IMR-90 (cell line): Measurements from ENCODE around the gene FUT8. TPM values are rescaled to one million over a fixed set of nuclear protein-coding genes. Genes with fewer than 3 reads are reported as not detected.

Source experiments
- ATAC-seq: fragments of 200-7000 bp; cut with Tn5 transposase; 2 replicates; pipeline ENCODE4 v1.9.1; 2020; ENCODE audit warnings: low read depth, mild to moderate bottlenecking, moderate library complexity
- BruUV-seq: library from RNA; stranded (reverse); fragments of 400-500 nt; replicated peaks from 2 replicates; lab custom pipeline; 2021; lab: Mats Ljungman, UMichigan
- CTCF ChIA-PET: fragments of 300-600 bp; formaldehyde crosslinking; extraction: SDS; loops from one replicate; lab custom pipeline; 2021; ENCODE audit warnings: antibody characterized with exemption; lab: Yijun Ruan, JAX
- POLR2A ChIA-PET: fragments of 300-600 bp; sonication (Branson Sonifier 250); formaldehyde crosslinking; loops from one replicate; lab custom pipeline; 2022; ENCODE audit warnings: antibody characterized with exemption; ENCODE audit not compliant: unreplicated experiment; lab: Charles Lee
- DNase-seq: peaks from one replicate; pipeline ENCODE4 v3.0.0; 2013
- H2AFZ ChIP-seq: replicated peaks from 2 replicates; pipeline ENCODE3; 2013; ENCODE audit warnings: low read length, mild to moderate bottlenecking; ENCODE audit not compliant: poor library complexity
- H2AK5ac ChIP-seq: 2 replicates; pipeline ENCODE4 v1.6.1; 2013; ENCODE audit warnings: low read depth, low read length, inconsistent platforms
- H2AK9ac ChIP-seq: replicated peaks from 2 replicates; pipeline ENCODE3; 2013; ENCODE audit warnings: mild to moderate bottlenecking, low read depth, low read length, moderate library complexity; ENCODE audit not compliant: poor library complexity
- H2BK120ac ChIP-seq: 2 replicates; pipeline ENCODE4 v1.6.1; 2013; ENCODE audit warnings: low read depth, low read length, inconsistent platforms
- H2BK15ac ChIP-seq: 3 replicates; pipeline ENCODE4 v1.6.1; 2013; ENCODE audit warnings: low read depth, low read length, inconsistent platforms
- H2BK20ac ChIP-seq: 2 replicates; pipeline ENCODE4 v1.6.1; 2013; ENCODE audit warnings: low read depth, mild to moderate bottlenecking, inconsistent platforms, low read length, moderate library complexity
- H2BK5ac ChIP-seq: 2 replicates; pipeline ENCODE4 v1.6.1; 2013; ENCODE audit warnings: mild to moderate bottlenecking, low read depth, low read length, inconsistent platforms; ENCODE audit not compliant: poor library complexity, severe bottlenecking
- H3K14ac ChIP-seq: replicated peaks from 2 replicates; pipeline ENCODE4 v1.6.1; 2013; ENCODE audit warnings: low read depth, low read length, inconsistent platforms
- H3K18ac ChIP-seq: 2 replicates; pipeline ENCODE4 v1.6.1; 2013; ENCODE audit warnings: low read depth, low read length, control low read depth
- H3K23ac ChIP-seq: 2 replicates; pipeline ENCODE4 v1.6.1; 2013; ENCODE audit warnings: low read depth, low read length, inconsistent platforms
- H3K27ac ChIP-seq: 2 replicates; pipeline ENCODE4 v1.5.1; 2013; ENCODE audit warnings: mild to moderate bottlenecking, control low read depth, low read length; ENCODE audit not compliant: insufficient read depth
- H3K27me3 ChIP-seq: 2 replicates; pipeline ENCODE4 v1.6.1; 2013; ENCODE audit warnings: low read length; ENCODE audit not compliant: control insufficient read depth, insufficient read depth
- H3K36me3 ChIP-seq: 2 replicates; pipeline ENCODE4 v1.6.1; 2013; ENCODE audit warnings: low read length, mixed read lengths; ENCODE audit not compliant: control insufficient read depth, insufficient read depth
- H3K4ac ChIP-seq: 2 replicates; pipeline ENCODE4 v1.6.1; 2013; ENCODE audit warnings: low read depth, low read length, inconsistent platforms
- H3K4me1 ChIP-seq: 2 replicates; pipeline ENCODE4 v1.6.1; 2013; ENCODE audit warnings: low read length, mixed read lengths; ENCODE audit not compliant: control insufficient read depth, insufficient read depth
- H3K4me2 ChIP-seq: 2 replicates; pipeline ENCODE4 v1.6.1; 2013; ENCODE audit warnings: low read depth, mild to moderate bottlenecking, control low read depth, low read length, moderate library complexity
- H3K4me3 ChIP-seq: 2 replicates; pipeline ENCODE4 v1.5.1; 2013; ENCODE audit warnings: low read depth, mild to moderate bottlenecking, control low read depth, low read length, moderate library complexity; ENCODE audit not compliant: insufficient read depth
- H3K56ac ChIP-seq: 2 replicates; pipeline ENCODE4 v1.6.1; 2013; ENCODE audit warnings: low read length, inconsistent platforms; ENCODE audit not compliant: insufficient read depth; ENCODE audit errors: extremely low read depth
- H3K79me1 ChIP-seq, 2 experiments: 2 replicates each; pipeline ENCODE4 v1.6.1; 2013; ENCODE audit warnings: low read length in 2 of 2, inconsistent platforms in 1 of 2, low read depth in 1 of 2
- H3K9ac ChIP-seq: 2 replicates; pipeline ENCODE4 v1.6.1; 2013; ENCODE audit warnings: low read depth, low read length, control low read depth
- H3K9me1 ChIP-seq: 2 replicates; pipeline ENCODE4 v1.6.1; 2013; ENCODE audit warnings: low read length, inconsistent platforms; ENCODE audit not compliant: insufficient read depth
- H3K9me3 ChIP-seq: 2 replicates; pipeline ENCODE4 v1.6.1; 2013; ENCODE audit warnings: low read length; ENCODE audit not compliant: control insufficient read depth, insufficient read depth
- H4K20me1 ChIP-seq: 2 replicates; pipeline ENCODE4 v1.6.1; 2013; ENCODE audit warnings: low read length, inconsistent platforms; ENCODE audit not compliant: insufficient read depth
- H4K5ac ChIP-seq: 2 replicates; pipeline ENCODE4 v1.6.1; 2013; ENCODE audit warnings: mild to moderate bottlenecking, low read depth, low read length, control low read depth
- H4K8ac ChIP-seq, 2 experiments: 2 replicates each; pipeline ENCODE4 v1.6.1; 2013; ENCODE audit warnings: low read depth in 2 of 2, low read length in 2 of 2, control low read depth in 1 of 2, inconsistent platforms in 1 of 2
- H4K91ac ChIP-seq: 2 replicates; pipeline ENCODE4 v1.6.1; 2013; ENCODE audit warnings: low read depth, low read length, inconsistent platforms; ENCODE audit not compliant: insufficient read depth
- CEBPB ChIP-seq: IDR thresholded peaks from 2 replicates; pipeline ENCODE4 v1.6.1; 2012; ENCODE audit warnings: low read depth, low read length, improper control_type of control experiment
- POLR2A ChIP-seq: IDR thresholded peaks from 2 replicates; pipeline ENCODE4 v1.6.1; 2012; ENCODE audit warnings: mild to moderate bottlenecking, low read depth, low read length
- SMC3 ChIP-seq: fragments of 150-350 bp; IDR thresholded peaks from 2 replicates; pipeline ENCODE4 v1.6.1; 2016; ENCODE audit warnings: low read depth, mild to moderate bottlenecking, antibody characterized with exemption, low read length, moderate library complexity
- WGBS, 2 experiments: methylation state at CpG; one replicate each; pipeline versions ENCODE4 v1.1.5 to v1.1.7; 2013; ENCODE audit warnings: missing lambda C conversion rate in 2 of 2; ENCODE audit not compliant: insufficient read length in 1 of 2; ENCODE audit errors: extremely low coverage in 2 of 2; 5-methylcytosine and 5-hydroxymethylcytosine counted together
- dilution Hi-C: fragments of 300-500 bp; cut with HindIII; formaldehyde crosslinking; loops from one replicate; pipeline ENCODE4 v1.14.3; 2018; ENCODE audit warnings: low sequenced_read_pairs; ENCODE audit not compliant: unreplicated experiment
- in situ Hi-C: fragments of 300-500 bp; cut with MboI; formaldehyde crosslinking; loops from 3 replicates; pipeline ENCODE4 v1.14.3; 2019; ENCODE audit warnings: low sequenced_read_pairs, inconsistent platforms, mixed read lengths
- intact Hi-C: fragments of 100-400 bp; cut with micrococcal nuclease; formaldehyde crosslinking; loops from 2 replicates; pipeline ENCODE4 v1.10.0; 2022
- polyA plus RNA-seq, 3 experiments: library from polyadenylated mRNA; depleted of rRNA; stranded (reverse); fragments of >200 nt; gene quantifications; 2 replicates each; pipeline ENCODE4 v1.2.3, GENCODE V29; 2012; ENCODE audit warnings: low replicate concordance in 1 of 3
- total RNA-seq: library from RNA; depleted of rRNA; stranded (reverse); fragments of >200 nt; gene quantifications from 2 replicates; pipeline ENCODE4 v1.2.3, GENCODE V29; 2012

The FUT8 gene
- total and polyA plus RNA-seq, 2 of the 4 experiments (the other 2 are of a cell fraction): 15.6 to 72.9 TPM

- ATAC-seq (peak; percentile 21), DNase-seq (no peak)
- H2AK5ac ChIP-seq: no peak overlapping the region
- H2BK20ac ChIP-seq: no peak overlapping the region
- H3K9me3 ChIP-seq: no peaks in the 10 kb centered on the region
- no peak overlapping the region for H4K5ac ChIP-seq
- peaks cover 2 to 3% of the 10 kb centered on the region in 2 experiments; a peak in 2 of 4 replicates for H3K79me1 ChIP-seq
- no peak overlapping the region for H3K9ac ChIP-seq
- H3K27me3 ChIP-seq: no peaks in the 10 kb centered on the region
- no CpG with 5 or more reads among the region's 1 CpG for WGBS, 2 experiments
- H4K20me1 ChIP-seq: no peaks in the 10 kb centered on the region
- H4K91ac ChIP-seq: no peak overlapping the region
- H2AFZ ChIP-seq: no peak overlapping the region
- TF ChIP-seq SMC3 (no peak), POLR2A (no peak), CEBPB (peak; percentile 46; the same call in 1 of the 2 replicates)
- H3K14ac ChIP-seq: no peak overlapping the region
- no peak overlapping the region for H4K8ac ChIP-seq
- H2AK9ac ChIP-seq: no peak overlapping the region
- H3K27ac ChIP-seq: no peak overlapping the region
- H2BK5ac ChIP-seq: no peak overlapping the region
- POLR2A ChIA-PET: no interaction called here
- CTCF ChIA-PET: no interaction called here
- H3K36me3 ChIP-seq: no peaks in the 10 kb centered on the region
- no TSS peak for BruUV-seq
- H3K4me3 ChIP-seq: no peak overlapping the region
- no peak overlapping the region for H3K4ac ChIP-seq
- no peak overlapping the region for H3K56ac ChIP-seq
- in situ Hi-C loops (no loop called here), intact Hi-C loops (no loop called here), dilution Hi-C loops (no loop called here)
- H3K23ac ChIP-seq: no peak overlapping the region
- 0 out of 2 replicates have a peak, but pooled peaks cover 2% of the 10 kb centered on the region for H3K4me1 ChIP-seq
- H3K18ac ChIP-seq: no peak overlapping the region
- no peak overlapping the region for H2BK120ac ChIP-seq
- no peaks in the 10 kb centered on the region for H3K9me1 ChIP-seq
- no peak overlapping the region; the same call in 1 of the 2 replicates for H3K4me2 ChIP-seq
- no peak overlapping the region for H2BK15ac ChIP-seq
These were observed 168.4 kb downstream of the FUT8 start for GRCh38 chr14:65580973-65581372.
